ENCODE results near the gene AKTIP. TPM values are rescaled to one million over a fixed set of nuclear protein-coding genes. Genes with fewer than 3 reads are reported as not detected.

AKTIP gene
- total and polyA plus RNA-seq, 9 of the 15 experiments (the other 6 are each of a cell fraction or from before 2014, with no cell fraction given): 3.0 to 10.7 (median 4.4) TPM

GRCh38 chr16:53503270-53503923, 388 bp upstream of the AKTIP start (continued):
- TF ChIP-seq ZNF318 (IDR thresholded peaks at IDR 0.05; ENCODE audit: borderline replicate concordance in 1 of 2, low read depth in 1 of 2): no peak
- TF ChIP-seq MYNN (IDR thresholded peaks at IDR 0.05): no peak
- TF ChIP-seq MYNN (CRISPR knock-in tag; IDR thresholded peaks at IDR 0.05): no peak
- TF ChIP-seq GMEB1 (CRISPR knock-in tag; IDR thresholded peaks at IDR 0.05): peak; percentile 74
- no peak for TF ChIP-seq TCF7L2 (IDR thresholded peaks at IDR 0.05; ENCODE audit: low read depth, low read length)
- no peak for TF ChIP-seq ZNF24 (IDR thresholded peaks at IDR 0.05)
- no peak for TF ChIP-seq RUNX1 (IDR thresholded peaks at IDR 0.05; ENCODE audit: low read depth)
- TF ChIP-seq FIP1L1 (IDR thresholded peaks at IDR 0.05; ENCODE audit: low read depth, low read length, poor library complexity, severe bottlenecking): no peak
- no peak for TF ChIP-seq ZBED1 (IDR thresholded peaks at IDR 0.05)
- no peak for TF ChIP-seq CREB3 (tag; conservative IDR thresholded peaks at IDR 0.05; ENCODE audit: low read depth)
- TF ChIP-seq TARDBP (IDR thresholded peaks at IDR 0.05): no peak
- peak; percentile 98 to 99 for TF ChIP-seq NRF1 (conservative IDR thresholded peaks at IDR 0.05 in 1 of 2, IDR thresholded peaks at IDR 0.05 in 1 of 2)
- TF ChIP-seq GTF2B (IDR thresholded peaks at IDR 0.05; ENCODE audit: extremely low read depth, insufficient read length): no peak
- TF ChIP-seq ELF2 (CRISPR knock-in tag; IDR thresholded peaks at IDR 0.05): no peak
- no peak for TF ChIP-seq HES1 (IDR thresholded peaks at IDR 0.05; ENCODE audit: low read depth)
- TF ChIP-seq SMARCB1 (IDR thresholded peaks at IDR 0.05; ENCODE audit: insufficient read length, low read depth): no peak
- TF ChIP-seq BRD4 (IDR thresholded peaks at IDR 0.05): no peak
